NCI-H146 (cell line): ENCODE measurements around the gene SETX.
A peak's percentile ranks its signal among the peaks of the same experiment; 100 is the strongest.

Source experiments
- DNase-seq: peaks from one replicate; lab custom pipeline; 2025; lab: John Stamatoyannopoulos, UW

SETX gene

GRCh38 chr9:132214027-132214622, 140.7 kb downstream of the SETX start:
- DNase-seq = peak; percentile 14

DNA sequence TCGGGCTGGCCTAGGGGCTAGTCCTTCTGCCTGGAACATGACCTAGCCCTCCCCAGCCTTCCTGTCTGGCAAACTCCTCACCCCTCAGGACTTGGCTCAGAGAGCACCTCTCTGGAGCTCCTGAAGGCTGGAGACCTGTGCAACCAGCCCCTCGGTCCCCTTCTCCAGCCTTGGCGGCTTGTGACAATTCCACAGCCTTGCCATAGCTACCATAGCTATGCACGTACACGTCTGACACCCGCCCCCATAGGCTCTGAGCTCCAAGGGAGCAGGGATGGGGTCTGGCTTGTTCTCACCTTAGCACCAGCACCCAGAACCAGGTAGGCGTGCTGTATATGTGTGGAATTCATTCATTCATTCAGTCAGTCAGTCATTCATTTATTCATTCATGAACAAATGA, 143.2 kb downstream of the SETX start:
- DNase-seq = no peak
